ENCODE data around the gene NFIX. TPM values are rescaled to one million over a fixed set of nuclear protein-coding genes. Genes with fewer than 3 reads are reported as not detected.

The NFIX gene
- total and polyA plus RNA-seq, 9 of the 15 experiments (the other 6 are each of a cell fraction or from before 2014, with no cell fraction given) = 0.28 to 26.8 (median 5.4) TPM

GRCh38 chr19:12965017-12965811 is 30.1 kb upstream of the NFIX start (continued):
- no peak for TF ChIP-seq ZNF512 (tag; IDR thresholded peaks at IDR 0.05)
- TF ChIP-seq POLR3G (IDR thresholded peaks at IDR 0.05; ENCODE audit: extremely low read depth, insufficient read length, insufficient replicate concordance) = no peak
- TF ChIP-seq PRDM10 (IDR thresholded peaks at IDR 0.05; ENCODE audit: partially characterized antibody) = peak; percentile 63
- no peak for TF ChIP-seq ZNF311 (CRISPR knock-in tag; IDR thresholded peaks at IDR 0.05)
- peak; percentile 48; the same call in 1 of the 2 replicates for TF ChIP-seq POLR2A (conservative IDR thresholded peaks at IDR 0.05)
- peak; percentile 94; the same call in 1 of the 2 replicates for TF ChIP-seq HMGXB4 (CRISPR knock-in tag; IDR thresholded peaks at IDR 0.05)
- no peak for TF ChIP-seq SP2 (IDR thresholded peaks at IDR 0.05; ENCODE audit: extremely low read depth, low read depth, low read length, poor library complexity, severe bottlenecking)
- TF ChIP-seq HMGN3 (IDR thresholded peaks at IDR 0.05; ENCODE audit: borderline replicate concordance, extremely low read depth, insufficient read length, low read depth, low read length) = peak; percentile 69
- no peak for TF ChIP-seq RUNX1 (IDR thresholded peaks at IDR 0.05; ENCODE audit: low read depth)
- TF ChIP-seq NFATC3 (IDR thresholded peaks at IDR 0.05) = no peak; the same call in 1 of the 2 replicates
- peak; percentile 71 for TF ChIP-seq ZEB2 (IDR thresholded peaks at IDR 0.05)
- peak; percentile 46 for TF ChIP-seq MTA2 (IDR thresholded peaks at IDR 0.05; ENCODE audit: low read depth)
- peak; percentile 90 for TF ChIP-seq SP1 (CRISPR knock-in tag; IDR thresholded peaks at IDR 0.05)
- peak; percentile 80 for TF ChIP-seq RBFOX2 (IDR thresholded peaks at IDR 0.05; ENCODE audit: low read depth, low read length)
- peak; percentile 51 for TF ChIP-seq SMARCA4 (IDR thresholded peaks at IDR 0.05)
- no peak for TF ChIP-seq RBM15 (IDR thresholded peaks at IDR 0.05; ENCODE audit: insufficient read depth, low read length)
- peak; percentile 93 for TF ChIP-seq EGR1 (conservative IDR thresholded peaks at IDR 0.05)
- TF ChIP-seq CBFA2T2 (conservative IDR thresholded peaks at IDR 0.05) = peak; percentile 57
- TF ChIP-seq SIN3A (IDR thresholded peaks at IDR 0.05; ENCODE audit: borderline replicate concordance in 2 of 2, control insufficient read depth in 1 of 2, low read depth in 2 of 2, low read length in 2 of 2) = 0 out of 4 replicates have a peak, but pooled peaks of 1 of the 2 experiments have one; percentile 40
- TF ChIP-seq SMAD4 (CRISPR knock-in tag; conservative IDR thresholded peaks at IDR 0.05) = peak; percentile 83
- no peak; the same call in 1 of the 2 replicates for TF ChIP-seq ZNF511 (CRISPR knock-in tag; IDR thresholded peaks at IDR 0.05)
- TF ChIP-seq LARP7 (IDR thresholded peaks at IDR 0.05) = peak; percentile 61; the same call in 1 of the 2 replicates
